Mucosa of rectum (tissue), 2 donors: Measurements from ENCODE around the gene IGFBP1.
A peak's percentile ranks its signal among the peaks of the same experiment; 100 is the strongest.

Experiments
- H3K27ac ChIP-seq, 2 donors: one replicate each; pipeline ENCODE4 v1.7.0; 2013; ENCODE audit warnings: inconsistent platforms in 2 of 2, low read depth in 2 of 2, low read length in 2 of 2
- H3K27me3 ChIP-seq, 2 donors: one replicate each; pipeline ENCODE4 v1.7.0; 2013; ENCODE audit warnings: low read length in 2 of 2; ENCODE audit not compliant: control insufficient read depth in 2 of 2, insufficient read depth in 2 of 2
- H3K36me3 ChIP-seq, 2 donors: one replicate each; pipeline ENCODE4 v1.7.0; 2013; ENCODE audit warnings: low read length in 2 of 2; ENCODE audit not compliant: control insufficient read depth in 2 of 2, insufficient read depth in 2 of 2
- H3K4me1 ChIP-seq, 2 donors: one replicate each; pipeline ENCODE4 v1.7.0; 2013; ENCODE audit warnings: low read length in 2 of 2, mild to moderate bottlenecking in 1 of 2; ENCODE audit not compliant: control insufficient read depth in 2 of 2, insufficient read depth in 2 of 2
- H3K4me3 ChIP-seq, 2 donors: one replicate each; pipeline ENCODE4 v1.7.0; 2013; ENCODE audit warnings: low read length in 2 of 2
- H3K9ac ChIP-seq, 2 donors: one replicate each; pipeline ENCODE4 v1.7.0; 2013; ENCODE audit warnings: low read length in 2 of 2, low read depth in 1 of 2, mild to moderate bottlenecking in 1 of 2
- H3K9me3 ChIP-seq, 2 donors: one replicate each; pipeline ENCODE4 v1.7.0; 2013; ENCODE audit warnings: low read length in 2 of 2; ENCODE audit not compliant: control insufficient read depth in 2 of 2
- donor health status: healthy.
- donor health status: Normal muscosa, but diverticular disease.

The IGFBP1 gene

DNA sequence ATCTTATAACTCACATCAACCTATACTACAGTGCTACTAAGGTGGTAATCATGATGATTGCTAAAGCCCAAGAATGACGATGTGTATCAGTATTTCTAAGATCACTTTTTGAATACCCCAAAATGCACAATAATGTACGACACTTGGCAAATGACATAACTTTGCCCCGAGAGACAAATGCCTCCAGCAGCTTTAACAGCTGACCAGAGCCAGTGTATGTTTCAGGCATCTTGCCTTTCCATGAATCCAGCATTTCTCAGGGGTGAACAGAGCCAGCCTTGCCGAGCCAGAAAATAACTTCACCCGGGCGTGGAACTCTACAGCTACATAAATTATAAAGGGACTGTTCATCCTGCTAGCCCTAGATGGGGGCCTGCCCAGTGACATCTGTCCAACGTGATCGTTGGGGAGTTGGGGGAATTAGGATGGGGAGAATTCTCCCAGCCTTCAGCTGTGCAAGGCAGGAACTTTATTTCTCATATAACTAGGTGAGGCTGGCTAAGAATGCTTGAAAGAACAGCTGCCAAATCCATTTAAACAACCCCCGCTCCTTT, 31.0 kb downstream of the IGFBP1 start:
- no peak overlapping the region for H3K27ac ChIP-seq
- H3K4me3 ChIP-seq = peak overlapping the region; percentile 9 to 68
- no peaks in the 10 kb centered on the region for H3K36me3 ChIP-seq
- peaks cover 39 to 44% of the 10 kb centered on the region in 2 donors for H3K27me3 ChIP-seq
- H3K4me1 ChIP-seq = peaks cover 0 to 2% of the 10 kb centered on the region in 2 donors
- H3K9ac ChIP-seq = no peak overlapping the region
- H3K9me3 ChIP-seq = no peaks in the 10 kb centered on the region

GRCh38 chr7:45919993-45920459, 31.7 kb downstream of the IGFBP1 start:
- Histone ChIP-seq H3K9ac (no peak overlapping the region), H3K36me3 (no peaks in the 10 kb centered on the region), H3K4me3 (peak overlapping the region; percentile 47 to 68), H3K4me1 (peaks cover 0 to 2% of the 10 kb centered on the region in 2 donors), H3K9me3 (no peaks in the 10 kb centered on the region), H3K27me3 (peaks cover 39 to 44% of the 10 kb centered on the region in 2 donors), H3K27ac (no peak overlapping the region)

GRCh38 chr7:45920502-45921380, 32.5 kb downstream of the IGFBP1 start, which contains the start of gene IGFBP3:
Gene IGFBP3, minus strand, starts transcription at chr7:45921272. Its CDS starts 132 bp downstream, at chr7:45921140.
- peaks cover 0 to 2% of the 10 kb centered on the region in 2 donors for H3K4me1 ChIP-seq
- H3K9ac ChIP-seq = no peak within 1 kb of the TSS
- peak within 1 kb of the TSS; percentile 16 to 22 for H3K27ac ChIP-seq
- no peaks in the 10 kb centered on the region for H3K9me3 ChIP-seq
- H3K27me3 ChIP-seq = peaks cover 43 to 44% of the 10 kb centered on the region in 2 donors
- H3K4me3 ChIP-seq = peak within 1 kb of the TSS; percentile 47 to 68
- H3K36me3 ChIP-seq = no peaks in the 10 kb centered on the region

GRCh38 chr7:45921381-45921698, 33.1 kb downstream of the IGFBP1 start:
- Histone ChIP-seq H3K36me3 (no peaks in the 10 kb centered on the region), H3K27me3 (peaks cover 43 to 44% of the 10 kb centered on the region in 2 donors), H3K4me3 (no peak overlapping the region), H3K9me3 (no peaks in the 10 kb centered on the region), H3K9ac (no peak overlapping the region), H3K27ac (peak overlapping the region; percentile 16 to 22), H3K4me1 (peaks cover 0 to 2% of the 10 kb centered on the region in 2 donors)

DNA sequence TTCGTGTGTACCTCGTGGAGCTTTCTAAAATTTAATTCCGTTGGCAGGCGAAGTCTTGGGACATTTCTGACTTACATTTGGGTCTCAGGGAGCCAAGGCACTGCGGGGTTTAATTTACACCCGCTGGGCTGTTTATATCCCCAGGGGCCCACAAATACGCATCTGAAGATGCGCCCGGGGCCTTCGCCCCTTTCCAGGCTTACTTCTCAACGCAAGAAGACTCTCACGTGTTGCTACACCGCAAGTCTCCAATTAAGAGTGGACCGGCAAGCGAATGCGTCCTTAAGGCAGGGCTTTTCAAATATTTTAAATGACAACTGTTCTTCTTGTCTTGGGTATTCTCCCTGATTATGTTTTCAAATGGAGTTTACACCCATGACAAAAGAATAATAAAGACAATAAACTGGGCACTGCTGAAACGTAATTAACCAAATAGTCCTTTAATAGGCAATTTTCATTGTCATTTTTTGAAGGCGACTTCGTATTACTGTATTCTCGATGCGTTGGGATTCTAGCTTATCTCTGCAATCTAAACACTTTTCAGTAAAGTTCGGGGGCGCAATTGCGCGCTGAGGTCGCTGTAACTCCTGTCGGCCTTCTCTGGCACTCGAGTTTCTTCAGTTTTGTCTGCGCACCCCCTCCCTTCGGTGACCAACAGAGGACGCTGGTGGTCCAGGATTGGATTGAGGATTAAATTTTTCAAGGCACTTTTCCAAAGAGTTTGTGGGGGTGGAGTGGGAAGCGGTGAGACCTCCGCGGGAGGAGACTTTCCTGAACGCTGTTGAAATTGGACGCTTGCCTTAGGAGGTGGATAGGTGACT, 33.6 kb downstream of the IGFBP1 start:
- H3K27me3 ChIP-seq = peaks cover 43 to 44% of the 10 kb centered on the region in 2 donors
- H3K9me3 ChIP-seq = no peaks in the 10 kb centered on the region
- peaks cover 0 to 2% of the 10 kb centered on the region in 2 donors for H3K4me1 ChIP-seq
- peak overlapping the region; percentile 4 to 22 for H3K27ac ChIP-seq
- peak overlapping the region; percentile 21 to 53 for H3K4me3 ChIP-seq
- H3K9ac ChIP-seq = no peak overlapping the region
- no peaks in the 10 kb centered on the region for H3K36me3 ChIP-seq

DNA sequence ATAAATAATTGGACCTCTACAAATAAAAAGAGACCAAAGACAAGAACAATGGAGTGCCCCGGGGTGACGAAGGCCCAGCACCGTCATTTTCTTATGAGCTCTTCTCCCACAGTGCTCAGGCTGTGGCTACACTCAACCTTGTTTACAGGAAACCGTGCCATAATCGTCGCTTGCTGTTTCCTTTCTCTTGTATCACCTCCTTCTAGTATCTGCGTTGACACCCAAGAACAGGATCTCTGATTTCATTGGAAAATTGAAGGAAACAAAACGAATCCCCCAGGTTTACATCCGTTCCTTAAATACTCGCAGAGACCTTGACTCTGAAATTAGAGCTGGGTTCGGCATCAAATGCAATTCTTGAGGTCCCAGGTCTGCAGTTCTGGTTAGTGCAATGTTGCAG, 34.5 kb downstream of the IGFBP1 start:
- Histone ChIP-seq H3K27ac (peak overlapping the region in 1 of 2 donors; percentile 4), H3K9me3 (no peaks in the 10 kb centered on the region), H3K4me1 (peaks cover 0 to 2% of the 10 kb centered on the region in 2 donors), H3K4me3 (peak overlapping the region; percentile 21 to 53), H3K36me3 (no peaks in the 10 kb centered on the region), H3K9ac (peak overlapping the region in 1 of 2 donors; percentile 18), H3K27me3 (peaks cover 41 to 42% of the 10 kb centered on the region in 2 donors)

- Histone ChIP-seq H3K36me3 (no peaks in the 10 kb centered on the region), H3K9ac (no peak overlapping the region), H3K4me1 (peaks cover 0 to 2% of the 10 kb centered on the region in 2 donors), H3K27me3 (peaks cover 37 to 38% of the 10 kb centered on the region in 2 donors), H3K9me3 (no peaks in the 10 kb centered on the region), H3K4me3 (peak overlapping the region in 1 of 2 donors; percentile 53), H3K27ac (no peak overlapping the region)
Measured at GRCh38 chr7:45923290-45923689, 35.0 kb downstream of the IGFBP1 start.

- H3K27ac ChIP-seq = no peak overlapping the region
- H3K36me3 ChIP-seq = no peaks in the 10 kb centered on the region
- no peaks in the 10 kb centered on the region for H3K9me3 ChIP-seq
- no peak overlapping the region for H3K9ac ChIP-seq
- peaks cover 0 to 2% of the 10 kb centered on the region in 2 donors for H3K4me1 ChIP-seq
- H3K27me3 ChIP-seq = peaks cover 32 to 33% of the 10 kb centered on the region in 2 donors
- no peak overlapping the region for H3K4me3 ChIP-seq
Measured at GRCh38 chr7:45923818-45924217, 35.5 kb downstream of the IGFBP1 start.

- Histone ChIP-seq H3K36me3 (no peaks in the 10 kb centered on the region), H3K4me3 (no peak overlapping the region), H3K4me1 (peaks cover 0 to under 1% of the 10 kb centered on the region in 2 donors), H3K9ac (no peak overlapping the region), H3K27me3 (peaks cover 28 to 29% of the 10 kb centered on the region in 2 donors), H3K27ac (no peak overlapping the region), H3K9me3 (peaks cover 0 to 3% of the 10 kb centered on the region in 2 donors)
Measured at GRCh38 chr7:45924283-45924682, 36.0 kb downstream of the IGFBP1 start.
